ENCODE data around the gene INHA. TPM values are rescaled to one million over a fixed set of nuclear protein-coding genes. Genes with fewer than 3 reads are reported as not detected.

INHA gene
- total RNA-seq, 1 donor from 2014 or later = not detected

DNA sequence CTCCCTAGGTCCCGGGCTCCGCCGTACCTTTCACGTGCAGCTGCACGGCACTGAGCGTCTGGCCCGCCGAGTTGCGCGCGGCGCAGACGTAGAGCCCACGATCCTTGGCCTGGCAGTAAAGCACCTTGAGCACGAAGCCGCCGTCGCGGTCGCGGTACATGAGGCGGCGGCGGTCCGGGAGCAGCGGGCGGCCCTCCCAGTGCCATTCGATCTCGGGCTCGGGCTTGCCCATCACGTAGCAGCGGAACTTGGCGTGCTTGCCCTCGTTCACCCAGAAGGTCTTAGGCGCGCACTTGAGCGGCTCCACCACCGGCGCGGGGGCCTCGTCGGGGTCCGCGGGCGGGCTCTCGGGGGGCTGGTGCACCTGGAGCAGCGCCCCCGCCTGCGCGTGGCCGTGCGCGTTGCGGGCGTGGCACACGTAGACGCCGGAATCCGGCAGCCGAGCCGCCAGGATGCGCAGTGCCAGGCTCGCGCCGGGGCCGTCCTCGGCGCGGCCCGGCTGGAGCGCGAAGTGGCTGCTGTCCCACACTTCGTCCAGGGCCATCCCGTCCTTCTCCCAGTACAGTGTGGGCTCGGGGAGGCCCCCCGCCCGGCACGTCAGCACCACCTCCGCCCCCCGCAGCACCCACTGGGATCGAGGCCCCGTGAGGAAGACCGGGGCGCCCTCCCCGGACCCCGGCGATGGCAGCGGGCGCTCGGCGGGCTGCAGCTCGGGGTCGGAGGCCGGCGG, 1.8 kb upstream of the INHA start:
- Mint-ChIP-seq H3K36me3 (ENCODE audit: low read depth, unreplicated experiment) (peaks cover 22% of the 10 kb centered on the region), H3K9me3 (ENCODE audit: unreplicated experiment) (no peaks in the 10 kb centered on the region), H3K27ac (ENCODE audit: unreplicated experiment) (no peak overlapping the region), H3K27me3 (ENCODE audit: unreplicated experiment) (peaks cover 25% of the 10 kb centered on the region), H3K4me3 (ENCODE audit: unreplicated experiment) (peak overlapping the region; percentile 81), H3K4me1 (ENCODE audit: unreplicated experiment) (peaks cover 10% of the 10 kb centered on the region)
- DNase-seq (ENCODE audit: low spot score) = no peak
- TF ChIP-seq, protein P1, sequence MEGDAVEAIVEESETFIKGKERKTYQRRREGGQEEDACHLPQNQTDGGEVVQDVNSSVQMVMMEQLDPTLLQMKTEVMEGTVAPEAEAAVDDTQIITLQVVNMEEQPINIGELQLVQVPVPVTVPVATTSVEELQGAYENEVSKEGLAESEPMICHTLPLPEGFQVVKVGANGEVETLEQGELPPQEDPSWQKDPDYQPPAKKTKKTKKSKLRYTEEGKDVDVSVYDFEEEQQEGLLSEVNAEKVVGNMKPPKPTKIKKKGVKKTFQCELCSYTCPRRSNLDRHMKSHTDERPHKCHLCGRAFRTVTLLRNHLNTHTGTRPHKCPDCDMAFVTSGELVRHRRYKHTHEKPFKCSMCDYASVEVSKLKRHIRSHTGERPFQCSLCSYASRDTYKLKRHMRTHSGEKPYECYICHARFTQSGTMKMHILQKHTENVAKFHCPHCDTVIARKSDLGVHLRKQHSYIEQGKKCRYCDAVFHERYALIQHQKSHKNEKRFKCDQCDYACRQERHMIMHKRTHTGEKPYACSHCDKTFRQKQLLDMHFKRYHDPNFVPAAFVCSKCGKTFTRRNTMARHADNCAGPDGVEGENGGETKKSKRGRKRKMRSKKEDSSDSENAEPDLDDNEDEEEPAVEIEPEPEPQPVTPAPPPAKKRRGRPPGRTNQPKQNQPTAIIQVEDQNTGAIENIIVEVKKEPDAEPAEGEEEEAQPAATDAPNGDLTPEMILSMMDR (IDR thresholded peaks at IDR 0.05; ENCODE audit: unreplicated experiment) = no peak

DNA sequence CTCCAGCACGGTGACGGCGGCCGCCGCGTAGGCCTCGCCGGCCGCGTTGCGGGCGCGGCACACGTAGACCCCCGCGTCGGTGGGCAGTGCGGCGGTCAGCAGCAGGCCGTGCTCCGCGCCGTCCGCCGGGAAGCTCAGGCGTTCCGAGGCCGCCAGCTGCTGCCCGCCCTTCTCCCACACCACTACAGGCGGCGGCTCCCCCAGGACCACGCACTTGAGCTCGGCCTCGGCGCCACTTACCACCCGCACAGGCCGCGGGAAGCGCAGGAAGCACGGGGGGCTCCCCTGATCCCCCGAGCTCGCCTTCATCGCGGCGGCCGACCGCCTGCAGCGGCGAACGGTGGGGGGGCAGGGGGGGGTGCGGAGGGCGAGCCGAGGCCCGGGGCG, 1.2 kb upstream of the INHA start:
- peaks cover 26% of the 10 kb centered on the region for H3K27me3 Mint-ChIP-seq (ENCODE audit: unreplicated experiment)
- no peak overlapping the region for H3K27ac Mint-ChIP-seq (ENCODE audit: unreplicated experiment)
- peaks cover 10% of the 10 kb centered on the region for H3K4me1 Mint-ChIP-seq (ENCODE audit: unreplicated experiment)
- DNase-seq (ENCODE audit: low spot score) = no peak
- H3K9me3 Mint-ChIP-seq (ENCODE audit: unreplicated experiment) = no peaks in the 10 kb centered on the region
- peaks cover 21% of the 10 kb centered on the region for H3K36me3 Mint-ChIP-seq (ENCODE audit: low read depth, unreplicated experiment)
- H3K4me3 Mint-ChIP-seq (ENCODE audit: unreplicated experiment) = no peak overlapping the region
- TF ChIP-seq, protein P1 (IDR thresholded peaks at IDR 0.05; ENCODE audit: unreplicated experiment) = no peak

DNA sequence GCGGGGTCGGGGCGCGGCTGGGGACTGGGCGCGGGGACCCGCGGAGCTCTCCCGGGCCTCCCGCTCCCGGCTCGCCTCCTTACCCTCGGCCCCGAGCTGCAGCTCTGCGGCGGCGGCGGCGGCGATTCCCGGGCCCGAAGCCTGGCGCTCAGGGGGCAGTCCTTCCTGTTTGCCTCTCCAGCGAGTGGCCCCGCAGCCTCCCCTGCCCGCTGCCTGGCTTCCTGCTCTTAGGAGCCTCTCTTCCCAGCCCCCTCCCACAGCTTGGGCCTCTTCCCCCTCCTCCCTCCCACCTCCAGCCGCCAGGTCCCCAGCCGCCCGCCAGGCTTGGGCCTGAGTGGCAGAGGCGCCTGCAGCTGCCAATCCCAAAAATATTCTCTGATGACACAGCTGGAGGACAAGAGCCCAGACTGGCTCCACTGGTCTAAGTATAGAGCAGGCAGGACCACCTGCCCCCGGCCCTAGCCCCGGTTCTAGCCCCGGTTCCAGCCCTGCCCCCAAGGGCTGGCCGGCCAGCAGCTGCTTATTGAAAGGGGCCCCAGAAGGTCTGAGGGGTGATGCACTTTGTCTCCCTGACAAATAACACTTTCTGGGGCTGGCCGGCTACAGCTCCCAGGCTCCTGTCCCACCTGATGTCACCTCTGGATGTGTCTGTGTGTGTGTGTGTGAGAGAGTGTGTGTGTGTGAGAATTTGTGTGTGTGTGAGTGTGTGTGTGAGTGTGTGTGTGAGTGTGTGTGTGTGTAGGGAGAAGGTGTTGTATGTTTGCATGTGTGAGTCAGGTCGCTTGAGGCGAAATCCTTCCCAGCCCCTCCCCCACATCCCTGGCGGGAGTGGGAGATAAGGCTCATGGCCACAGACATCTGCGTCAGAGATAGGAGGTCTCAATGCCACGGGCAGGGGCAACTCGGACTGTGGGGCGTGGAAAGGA, 536 bp upstream of the INHA start, which contains the start of gene OBSL1:
Gene OBSL1 (minus strand): TSS at position 229 of the 926 bp plus-strand sequence. CDS start 307 bp downstream, outside the sequence.
- TF ChIP-seq, protein P1 (IDR thresholded peaks at IDR 0.05; ENCODE audit: unreplicated experiment) = no peak
- peak within 1 kb of the TSS; percentile 89 for H3K4me3 Mint-ChIP-seq (ENCODE audit: unreplicated experiment)
- H3K27me3 Mint-ChIP-seq (ENCODE audit: unreplicated experiment) = peaks cover 31% of the 10 kb centered on the region
- H3K4me1 Mint-ChIP-seq (ENCODE audit: unreplicated experiment) = peaks cover 12% of the 10 kb centered on the region
- peaks cover 15% of the 10 kb centered on the region for H3K36me3 Mint-ChIP-seq (ENCODE audit: low read depth, unreplicated experiment)
- peak within 1 kb of the TSS; percentile 17 for H3K27ac Mint-ChIP-seq (ENCODE audit: unreplicated experiment)
- peak; percentile 73 for DNase-seq (ENCODE audit: low spot score)
- H3K9me3 Mint-ChIP-seq (ENCODE audit: unreplicated experiment) = no peaks in the 10 kb centered on the region

DNA sequence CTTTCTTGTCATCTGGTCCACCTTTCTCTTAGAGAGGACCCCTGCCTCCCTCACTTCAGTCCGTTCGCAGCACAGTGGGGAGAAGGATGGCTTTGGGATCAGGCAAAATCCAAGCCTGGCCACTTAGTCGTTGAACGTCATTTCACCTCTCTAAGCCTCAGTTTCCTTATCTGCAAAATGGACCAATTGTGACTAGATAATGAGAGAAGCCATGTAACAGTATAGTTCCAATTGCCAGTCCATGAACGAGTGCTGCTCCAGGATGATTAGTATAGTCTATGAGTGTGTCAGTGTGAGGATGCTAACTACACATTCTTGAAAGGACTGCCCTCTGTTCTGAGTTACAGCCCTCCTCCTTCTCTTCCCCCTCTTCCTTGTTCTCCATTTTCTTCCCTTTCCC, 1.1 kb downstream of the INHA start:
- TF ChIP-seq, protein P1 (IDR thresholded peaks at IDR 0.05; ENCODE audit: unreplicated experiment) = no peak
- peaks cover 32% of the 10 kb centered on the region for H3K27me3 Mint-ChIP-seq (ENCODE audit: unreplicated experiment)
- no peak overlapping the region for H3K4me3 Mint-ChIP-seq (ENCODE audit: unreplicated experiment)
- DNase-seq (ENCODE audit: low spot score) = no peak
- no peaks in the 10 kb centered on the region for H3K9me3 Mint-ChIP-seq (ENCODE audit: unreplicated experiment)
- H3K4me1 Mint-ChIP-seq (ENCODE audit: unreplicated experiment) = peaks cover 19% of the 10 kb centered on the region
- peaks cover 11% of the 10 kb centered on the region for H3K36me3 Mint-ChIP-seq (ENCODE audit: low read depth, unreplicated experiment)
- H3K27ac Mint-ChIP-seq (ENCODE audit: unreplicated experiment) = no peak overlapping the region

Data from endothelial cell (in vitro differentiated cells).